Measurements from ENCODE around the gene MFGE8. TPM values are rescaled to one million over a fixed set of nuclear protein-coding genes. Genes with fewer than 3 reads are reported as not detected.
"Not testable (repeated sequence)": the region's sequence is repeated elsewhere in the genome, so short reads cannot be mapped to it uniquely, and the experiment has no call there.

MFGE8 gene, protein sequence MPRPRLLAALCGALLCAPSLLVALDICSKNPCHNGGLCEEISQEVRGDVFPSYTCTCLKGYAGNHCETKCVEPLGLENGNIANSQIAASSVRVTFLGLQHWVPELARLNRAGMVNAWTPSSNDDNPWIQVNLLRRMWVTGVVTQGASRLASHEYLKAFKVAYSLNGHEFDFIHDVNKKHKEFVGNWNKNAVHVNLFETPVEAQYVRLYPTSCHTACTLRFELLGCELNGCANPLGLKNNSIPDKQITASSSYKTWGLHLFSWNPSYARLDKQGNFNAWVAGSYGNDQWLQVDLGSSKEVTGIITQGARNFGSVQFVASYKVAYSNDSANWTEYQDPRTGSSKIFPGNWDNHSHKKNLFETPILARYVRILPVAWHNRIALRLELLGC
- 10 to 100 TPM; 21.7 to 27.7 TPM for total RNA-seq

DNA sequence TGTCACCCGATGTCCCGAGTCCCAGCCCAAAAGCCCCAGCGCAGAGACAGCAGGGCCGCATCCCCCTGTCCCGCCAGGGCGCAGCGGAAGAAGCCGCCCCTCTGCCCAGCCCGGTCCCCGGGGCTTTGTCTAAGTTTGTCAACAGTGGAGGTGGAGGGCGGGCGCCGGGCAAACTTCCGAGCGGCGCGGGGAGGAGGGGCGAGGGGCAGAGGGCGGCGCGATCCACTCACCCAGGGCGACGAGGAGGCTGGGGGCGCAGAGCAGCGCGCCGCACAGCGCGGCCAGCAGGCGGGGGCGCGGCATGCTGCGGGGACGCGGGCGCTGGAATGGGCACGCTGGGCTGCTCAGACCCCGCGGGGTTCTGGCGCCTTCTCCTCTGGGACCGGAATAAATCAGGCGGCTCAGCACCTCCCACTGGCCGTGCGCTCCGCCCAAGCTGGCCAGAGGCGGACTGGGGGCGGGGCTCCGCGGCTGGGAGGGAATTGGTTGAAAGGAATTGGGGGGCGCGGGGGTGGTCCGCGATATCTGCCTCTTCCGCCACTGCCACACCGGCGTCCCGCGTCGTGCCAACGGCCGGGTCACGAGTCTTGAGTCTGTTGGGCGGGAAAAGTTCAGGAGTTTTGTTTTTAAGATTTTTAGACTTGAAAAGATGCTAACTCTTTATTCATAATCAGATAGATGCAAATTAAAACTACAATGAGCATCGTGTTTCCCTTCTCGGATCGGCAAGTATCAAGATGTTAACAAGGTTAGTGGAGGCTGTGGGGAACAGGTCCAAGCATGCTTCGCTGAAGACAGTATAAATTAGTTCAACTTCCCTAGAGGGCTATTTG lies at the start of gene MFGE8:
Gene MFGE8, minus strand, starts transcription at position 363 of the 833 bp plus-strand sequence. Its CDS starts 60 bp downstream, at position 303.
- Mint-ChIP-seq H3K9me3 (no peaks in the 10 kb centered on the region), H3K4me3 (peak within 1 kb of the TSS; percentile 90 to 100), H3K27me3 (ENCODE audit: low read depth) (no peaks in the 10 kb centered on the region), H3K4me1 (ENCODE audit: low read depth) (peaks cover 36% of the 10 kb centered on the region), H3K27ac (peak within 1 kb of the TSS; percentile 98), H3K36me3 (ENCODE audit: insufficient read depth in 2 of 2) (no peaks in the 10 kb centered on the region)
- ATAC-seq (replicated peaks in 1 of 2) (peak; percentile 94), DNase-seq (peak; percentile 79 to 83)

DNA sequence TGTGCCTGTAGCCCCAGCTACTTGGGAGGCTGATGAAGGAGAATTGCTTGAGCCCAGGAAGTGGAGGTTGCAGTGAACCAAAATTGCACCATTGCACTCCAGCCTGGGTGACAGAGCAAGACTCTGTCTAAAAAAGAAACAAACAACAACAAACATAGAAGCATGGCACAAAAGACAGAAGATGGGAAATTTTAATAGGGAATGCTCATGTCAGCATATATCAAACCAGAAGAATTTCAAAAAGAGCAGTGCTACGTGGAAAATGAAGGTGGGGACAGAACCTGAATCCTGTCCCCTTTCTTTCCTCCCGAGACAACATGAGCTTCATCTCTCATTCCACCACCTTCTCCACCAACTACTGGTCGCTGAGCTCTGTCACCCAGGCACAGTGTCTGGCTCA lies 46.3 kb upstream of the MFGE8 start:
- no peak for ATAC-seq (replicated peaks in 1 of 2)
- H3K36me3 Mint-ChIP-seq (ENCODE audit: insufficient read depth in 2 of 2): peaks cover 0 to 2% of the 10 kb centered on the region in 2 donors
- no peak for DNase-seq
- H3K27ac Mint-ChIP-seq: no peak overlapping the region
- no peaks in the 10 kb centered on the region for H3K27me3 Mint-ChIP-seq (ENCODE audit: low read depth)
- peaks cover 5 to 9% of the 10 kb centered on the region in 2 donors for H3K9me3 Mint-ChIP-seq
- H3K4me3 Mint-ChIP-seq: no peak overlapping the region
- H3K4me1 Mint-ChIP-seq (ENCODE audit: low read depth): no peaks in the 10 kb centered on the region

DNA sequence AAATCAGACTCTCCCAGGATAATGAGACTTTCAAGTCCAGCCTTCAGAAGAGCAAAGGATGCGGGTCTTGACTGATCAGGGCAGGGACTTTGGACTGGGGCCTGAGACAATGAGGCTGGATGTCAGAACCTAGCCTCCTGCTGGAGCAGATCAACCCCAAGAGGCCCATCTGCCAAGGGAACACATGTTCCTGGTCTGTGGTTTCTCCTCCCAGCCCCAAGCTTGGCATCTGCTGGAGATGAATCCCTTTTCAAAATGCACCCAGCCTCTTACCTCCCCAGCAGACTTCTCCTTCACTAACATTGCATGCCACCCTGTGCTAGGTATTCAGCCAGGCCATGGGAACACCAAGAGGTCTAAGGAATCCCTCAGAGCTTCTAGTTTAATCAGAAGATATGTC lies 43.7 kb upstream of the MFGE8 start:
- H3K4me1 Mint-ChIP-seq (ENCODE audit: low read depth): no peaks in the 10 kb centered on the region
- H3K4me3 Mint-ChIP-seq: no peak overlapping the region
- H3K9me3 Mint-ChIP-seq: no peaks in the 10 kb centered on the region
- no peaks in the 10 kb centered on the region for H3K27me3 Mint-ChIP-seq (ENCODE audit: low read depth)
- no peak overlapping the region for H3K27ac Mint-ChIP-seq
- ATAC-seq (replicated peaks in 1 of 2): no peak
- H3K36me3 Mint-ChIP-seq (ENCODE audit: insufficient read depth in 2 of 2): no peaks in the 10 kb centered on the region
- DNase-seq: no peak

DNA sequence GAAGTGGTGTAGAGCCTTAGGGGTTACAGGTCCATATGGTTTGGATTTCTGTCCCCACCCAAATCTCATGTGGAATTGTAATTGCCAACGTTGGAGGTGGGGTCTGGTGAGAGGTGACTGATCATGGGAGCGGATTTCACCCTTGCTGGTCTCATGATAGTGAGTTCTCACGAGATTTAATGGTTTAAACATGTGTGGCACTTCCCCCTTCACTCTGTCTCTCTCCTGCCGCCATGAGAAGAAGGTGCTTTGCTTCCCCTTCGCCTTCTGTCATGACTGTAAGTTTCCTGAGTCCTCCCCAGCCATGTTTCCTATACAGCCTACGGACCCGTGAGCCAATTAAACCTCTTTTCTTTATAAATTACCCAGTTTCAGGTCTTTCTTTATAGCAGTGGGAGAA lies 43.1 kb upstream of the MFGE8 start:
- Mint-ChIP-seq H3K4me3 (no peak overlapping the region), H3K4me1 (ENCODE audit: low read depth) (no peaks in the 10 kb centered on the region), H3K36me3 (ENCODE audit: insufficient read depth in 2 of 2) (no peaks in the 10 kb centered on the region), H3K27me3 (ENCODE audit: low read depth) (no peaks in the 10 kb centered on the region), H3K27ac (no peak overlapping the region), H3K9me3 (no peaks in the 10 kb centered on the region)
- DNase-seq (no peak), ATAC-seq (replicated peaks in 1 of 2) (no peak)

DNA sequence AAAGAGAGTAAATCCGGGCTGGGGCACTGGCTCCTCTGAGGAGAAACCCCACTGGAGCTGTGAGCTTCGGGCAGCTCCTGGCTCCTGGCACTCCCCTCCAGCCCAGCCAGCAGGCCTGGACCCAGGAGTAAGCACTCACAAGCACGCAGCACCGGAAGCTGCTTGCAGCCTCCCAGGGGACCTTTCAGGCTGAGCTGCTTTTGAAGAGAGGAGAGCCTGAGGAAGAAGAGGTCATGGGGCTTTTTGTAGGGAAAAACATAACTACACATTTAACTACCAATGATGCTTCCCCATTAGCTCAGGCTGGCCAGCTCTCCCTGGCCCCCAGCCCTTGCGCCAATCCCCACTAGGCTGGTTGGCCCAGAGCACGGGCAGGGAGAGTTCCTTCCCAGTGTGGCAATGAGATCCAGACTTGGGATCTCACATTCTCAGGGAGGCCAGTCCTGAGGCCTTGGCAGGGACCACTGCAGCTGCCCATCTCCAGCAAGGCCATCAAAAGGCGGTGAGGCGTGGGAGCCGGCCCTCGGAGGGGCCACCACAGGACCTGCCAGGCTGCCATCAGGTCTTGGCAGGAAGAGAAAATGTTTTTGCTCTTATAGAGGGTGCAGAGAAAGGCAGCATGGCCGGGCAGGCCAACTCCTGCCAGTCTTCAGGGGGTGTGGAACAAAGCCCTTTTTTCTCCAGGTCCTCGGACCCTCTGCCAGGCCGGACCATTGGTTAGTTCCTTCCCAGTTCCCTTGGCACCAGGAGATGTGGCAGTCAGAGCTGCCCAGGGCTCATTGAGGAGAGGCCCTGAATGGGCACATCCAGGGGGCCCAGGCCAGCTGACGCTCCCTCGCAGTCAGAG lies 41.5 kb upstream of the MFGE8 start:
- Mint-ChIP-seq H3K27ac (no peak overlapping the region), H3K9me3 (no peaks in the 10 kb centered on the region), H3K36me3 (ENCODE audit: insufficient read depth in 2 of 2) (no peaks in the 10 kb centered on the region), H3K4me1 (ENCODE audit: low read depth) (peaks cover 2% of the 10 kb centered on the region), H3K4me3 (no peak overlapping the region), H3K27me3 (ENCODE audit: low read depth) (no peaks in the 10 kb centered on the region)
- ATAC-seq (replicated peaks in 1 of 2) (no peak), DNase-seq (no peak)

DNA sequence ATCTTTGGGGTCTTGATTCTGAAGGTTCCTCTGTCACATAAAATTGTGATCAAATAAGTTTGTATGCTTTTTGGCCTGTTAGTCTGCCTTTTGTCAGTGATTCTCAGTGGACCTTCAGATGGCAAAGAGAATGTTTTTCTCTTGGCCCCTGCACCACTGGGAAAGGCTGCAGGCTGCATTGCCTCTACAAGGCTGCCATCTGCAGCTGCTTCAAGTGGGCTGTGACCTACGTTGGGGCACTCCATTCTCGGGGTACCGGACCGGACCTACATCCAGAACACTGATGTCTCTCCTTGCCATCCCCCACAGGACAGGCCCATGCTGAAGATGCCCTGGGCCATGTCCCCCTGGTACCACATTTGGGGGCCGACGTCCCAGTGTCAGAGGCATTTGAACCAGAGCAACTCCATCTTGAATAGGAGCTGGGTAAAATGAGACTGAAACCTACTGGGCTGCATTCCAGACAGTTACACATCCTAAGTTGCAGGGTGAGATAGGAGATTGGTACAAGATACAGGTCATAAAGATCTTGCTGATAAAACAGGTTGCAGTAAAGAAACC lies 37.5 kb upstream of the MFGE8 start:
- ATAC-seq (replicated peaks in 1 of 2) (no peak), DNase-seq (no peak)
- Mint-ChIP-seq H3K9me3 (no peaks in the 10 kb centered on the region), H3K4me3 (no peak overlapping the region), H3K27ac (no peak overlapping the region), H3K4me1 (ENCODE audit: low read depth) (peaks cover 4% of the 10 kb centered on the region), H3K27me3 (ENCODE audit: low read depth) (no peaks in the 10 kb centered on the region), H3K36me3 (ENCODE audit: insufficient read depth in 2 of 2) (no peaks in the 10 kb centered on the region)

DNA sequence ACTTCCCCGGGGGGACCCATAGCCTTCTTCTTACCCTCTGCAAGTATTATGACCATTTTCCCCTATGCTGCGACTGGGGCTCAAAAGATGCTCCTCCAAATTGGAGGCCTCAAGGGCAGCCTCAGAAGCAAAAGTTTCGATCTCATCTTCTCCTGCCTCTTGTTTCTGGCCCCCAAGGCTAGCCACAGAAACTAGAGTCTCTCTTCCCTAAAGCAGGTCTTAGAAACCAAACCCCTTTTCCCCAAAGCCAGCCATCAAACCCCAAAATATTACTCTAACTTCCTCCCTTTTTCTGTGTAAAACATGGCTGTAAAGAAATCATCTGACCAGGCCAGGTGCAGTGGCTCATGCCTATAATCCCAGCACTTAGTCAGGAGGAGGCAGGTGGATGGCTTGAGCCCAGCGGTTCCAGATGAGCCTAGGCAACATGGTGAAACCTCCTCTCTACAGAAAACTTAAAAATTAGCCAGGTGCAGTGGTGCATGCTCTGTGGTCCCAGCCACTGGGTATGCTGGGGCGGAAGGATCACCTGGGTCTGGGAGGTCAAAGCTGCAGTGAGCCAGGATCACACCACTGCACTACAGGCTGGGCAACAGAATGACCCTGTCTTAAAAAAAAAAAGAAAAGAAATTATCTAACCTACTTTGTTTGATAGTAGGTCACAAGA lies 36.7 kb upstream of the MFGE8 start:
- Mint-ChIP-seq H3K4me1 (ENCODE audit: low read depth) (peaks cover 4% of the 10 kb centered on the region), H3K4me3 (no peak overlapping the region), H3K27ac (no peak overlapping the region), H3K36me3 (ENCODE audit: insufficient read depth in 2 of 2) (no peaks in the 10 kb centered on the region), H3K9me3 (no peaks in the 10 kb centered on the region), H3K27me3 (ENCODE audit: low read depth) (no peaks in the 10 kb centered on the region)
- DNase-seq: no peak
- ATAC-seq (replicated peaks in 1 of 2): no peak

DNA sequence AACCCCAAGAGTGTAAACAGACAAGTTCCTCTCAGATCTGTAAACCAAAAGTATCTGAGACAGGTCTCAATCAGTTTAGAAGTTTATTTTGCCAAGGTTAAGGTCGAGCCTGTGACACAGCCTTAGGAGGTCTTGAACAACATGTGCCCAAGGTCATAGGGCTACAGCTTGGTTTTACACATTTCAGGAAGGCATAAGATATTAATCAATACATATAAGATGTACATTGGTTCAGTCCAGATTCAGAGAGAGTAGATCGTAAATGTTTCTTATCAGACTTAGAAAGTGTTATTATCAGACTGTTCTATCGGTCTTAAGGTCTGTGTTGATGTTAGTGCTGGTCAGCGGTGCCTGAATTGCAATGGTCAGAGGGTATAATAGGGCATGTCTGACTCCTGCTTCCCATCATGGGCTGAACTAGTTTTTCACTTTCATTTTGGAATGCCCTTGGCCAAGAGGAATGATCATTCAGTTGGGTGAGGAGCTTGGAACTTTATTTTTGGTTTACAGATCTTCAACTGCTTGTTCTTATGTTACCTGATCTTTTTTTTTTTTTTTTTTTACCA lies 27.0 kb upstream of the MFGE8 start:
- Mint-ChIP-seq H3K9me3 (no peaks in the 10 kb centered on the region), H3K4me1 (ENCODE audit: low read depth) (peaks cover 6% of the 10 kb centered on the region), H3K36me3 (ENCODE audit: insufficient read depth in 2 of 2) (no peaks in the 10 kb centered on the region), H3K27me3 (ENCODE audit: low read depth) (peaks cover 5% of the 10 kb centered on the region), H3K4me3 (no peak overlapping the region), H3K27ac (no peak overlapping the region)
- DNase-seq (no peak), ATAC-seq (replicated peaks in 1 of 2) (no peak)

DNA sequence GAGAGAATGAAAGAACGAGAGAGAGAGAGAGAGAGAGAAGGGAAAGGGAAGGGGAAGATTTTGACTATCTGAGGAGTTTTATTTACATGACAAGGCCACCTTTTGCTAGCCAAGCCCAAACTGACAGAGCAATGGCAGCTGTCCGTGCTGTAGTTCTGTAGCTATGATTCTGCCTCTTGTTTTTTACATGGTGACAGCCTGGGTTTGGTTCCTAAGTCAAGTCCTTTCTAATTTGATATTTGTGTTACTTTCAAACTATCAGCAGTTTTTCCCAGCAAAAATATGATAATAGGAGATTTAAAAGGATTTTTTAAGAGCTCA lies 26.3 kb upstream of the MFGE8 start:
- ATAC-seq (replicated peaks in 1 of 2): no peak
- Mint-ChIP-seq H3K4me1 (ENCODE audit: low read depth) (peaks cover 6% of the 10 kb centered on the region), H3K27ac (no peak overlapping the region), H3K4me3 (no peak overlapping the region), H3K36me3 (ENCODE audit: insufficient read depth in 2 of 2) (no peaks in the 10 kb centered on the region), H3K9me3 (no peaks in the 10 kb centered on the region), H3K27me3 (ENCODE audit: low read depth) (peaks cover 11% of the 10 kb centered on the region)
- no peak for DNase-seq

DNA sequence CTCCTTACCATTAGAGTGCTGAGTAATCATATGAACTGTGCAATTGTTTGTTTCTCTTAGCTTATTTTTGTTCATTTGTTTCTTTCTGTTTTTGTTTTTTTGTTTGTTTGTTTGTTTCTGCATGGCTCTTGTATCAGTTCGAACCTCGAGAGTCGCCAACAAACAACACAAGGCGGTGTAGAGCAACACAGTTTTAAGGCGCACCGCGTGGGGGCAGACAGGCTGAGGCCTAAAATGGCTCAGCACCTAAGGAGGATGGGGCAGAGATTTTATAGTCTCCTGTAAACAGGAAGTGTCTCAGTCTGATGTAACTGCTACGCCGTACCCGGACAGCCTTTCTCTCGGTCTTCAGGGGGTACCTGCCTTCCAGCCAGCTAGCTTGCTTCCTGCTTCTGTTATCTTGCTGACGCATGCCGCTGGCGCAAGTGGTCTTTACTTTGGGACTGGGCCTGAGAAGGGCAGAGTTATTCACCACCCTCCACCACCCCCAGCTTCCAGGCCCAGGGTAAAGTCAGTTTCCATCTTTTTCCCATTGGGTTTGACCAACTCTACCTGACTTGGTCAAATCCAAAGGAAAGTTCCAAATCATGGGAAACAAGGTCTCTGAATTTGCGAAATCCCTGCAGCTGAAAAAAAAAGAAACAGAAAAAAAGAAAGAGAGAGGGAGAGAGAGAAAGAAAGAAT lies 25.8 kb upstream of the MFGE8 start:
- H3K27me3 Mint-ChIP-seq (ENCODE audit: low read depth): peaks cover 11% of the 10 kb centered on the region
- H3K9me3 Mint-ChIP-seq: no peaks in the 10 kb centered on the region
- H3K4me1 Mint-ChIP-seq (ENCODE audit: low read depth): peaks cover 6% of the 10 kb centered on the region
- DNase-seq: no peak
- H3K27ac Mint-ChIP-seq: no peak overlapping the region
- ATAC-seq (replicated peaks in 1 of 2): no peak
- H3K4me3 Mint-ChIP-seq: no peak overlapping the region
- H3K36me3 Mint-ChIP-seq (ENCODE audit: insufficient read depth in 2 of 2): no peaks in the 10 kb centered on the region

DNA sequence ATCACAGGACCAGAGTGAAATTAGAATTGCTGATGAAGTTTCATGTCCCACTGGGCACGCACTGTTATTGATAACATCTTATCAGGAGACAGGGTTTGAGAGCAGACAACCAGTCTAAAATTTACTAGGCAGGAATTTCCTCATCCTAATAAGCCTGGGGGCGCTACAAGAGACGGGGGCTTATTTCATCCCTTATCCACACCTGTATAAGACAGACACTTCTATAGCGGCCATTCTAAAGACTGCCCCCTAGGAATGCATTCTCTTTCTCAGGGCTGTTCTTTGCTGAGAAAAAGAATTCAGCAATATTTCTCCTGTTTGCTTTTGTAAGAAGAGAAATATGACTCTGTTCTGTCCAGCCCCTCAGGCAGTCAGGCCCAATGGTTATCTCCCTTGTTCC lies 21.3 kb upstream of the MFGE8 start:
- not testable (repeated sequence) for H3K36me3 Mint-ChIP-seq (ENCODE audit: insufficient read depth in 2 of 2); DNase-seq; H3K4me3 Mint-ChIP-seq; H3K4me1 Mint-ChIP-seq (ENCODE audit: low read depth); ATAC-seq (replicated peaks in 1 of 2); H3K27ac Mint-ChIP-seq; H3K9me3 Mint-ChIP-seq
- peaks cover 27% of the 10 kb centered on the region for H3K27me3 Mint-ChIP-seq (ENCODE audit: low read depth)

DNA sequence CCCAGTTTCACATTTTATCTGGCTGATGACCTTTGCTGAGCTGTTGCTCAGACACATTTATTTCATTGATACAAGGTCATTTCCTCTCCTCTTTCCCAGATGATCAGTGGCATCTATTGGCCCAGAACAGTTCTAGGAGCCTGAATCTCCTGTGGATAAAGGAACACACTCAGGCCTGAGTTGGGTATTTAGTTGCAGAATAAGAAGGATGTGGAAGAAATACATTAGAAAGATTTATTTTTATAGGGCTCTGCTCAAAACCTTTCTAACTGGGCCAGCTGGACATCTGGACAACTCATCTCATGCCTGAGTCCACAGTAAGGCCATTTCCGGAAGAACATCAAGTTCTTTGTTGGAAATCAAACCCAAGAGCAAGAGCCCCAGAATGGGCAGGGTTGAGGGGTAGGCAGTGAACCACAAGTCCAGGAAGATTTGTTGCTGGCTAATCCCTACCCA lies 19.7 kb upstream of the MFGE8 start:
- peaks cover 27% of the 10 kb centered on the region for H3K27me3 Mint-ChIP-seq (ENCODE audit: low read depth)
- no peaks in the 10 kb centered on the region for H3K4me1 Mint-ChIP-seq (ENCODE audit: low read depth)
- no peak overlapping the region for H3K4me3 Mint-ChIP-seq
- peaks cover 0 to 2% of the 10 kb centered on the region in 2 donors for H3K36me3 Mint-ChIP-seq (ENCODE audit: insufficient read depth in 2 of 2)
- H3K27ac Mint-ChIP-seq: no peak overlapping the region
- DNase-seq (no peak), ATAC-seq (replicated peaks in 1 of 2) (no peak)
- no peaks in the 10 kb centered on the region for H3K9me3 Mint-ChIP-seq

Data from activated T-cell treated with anti-CD3 and anti-CD28 coated beads, Interleukin-2, amount 50 U/mL, for 72 hours (primary cell).